Activated gamma-delta T cell treated with Interleukin-2 at 50 U/mL for 16 hours (primary cell): ENCODE measurements around the gene GCN1.

Experiments used
- DNase-seq: peaks from one replicate; pipeline ENCODE4 v3.0.0-alpha.2; 2020

GCN1 gene

DNA sequence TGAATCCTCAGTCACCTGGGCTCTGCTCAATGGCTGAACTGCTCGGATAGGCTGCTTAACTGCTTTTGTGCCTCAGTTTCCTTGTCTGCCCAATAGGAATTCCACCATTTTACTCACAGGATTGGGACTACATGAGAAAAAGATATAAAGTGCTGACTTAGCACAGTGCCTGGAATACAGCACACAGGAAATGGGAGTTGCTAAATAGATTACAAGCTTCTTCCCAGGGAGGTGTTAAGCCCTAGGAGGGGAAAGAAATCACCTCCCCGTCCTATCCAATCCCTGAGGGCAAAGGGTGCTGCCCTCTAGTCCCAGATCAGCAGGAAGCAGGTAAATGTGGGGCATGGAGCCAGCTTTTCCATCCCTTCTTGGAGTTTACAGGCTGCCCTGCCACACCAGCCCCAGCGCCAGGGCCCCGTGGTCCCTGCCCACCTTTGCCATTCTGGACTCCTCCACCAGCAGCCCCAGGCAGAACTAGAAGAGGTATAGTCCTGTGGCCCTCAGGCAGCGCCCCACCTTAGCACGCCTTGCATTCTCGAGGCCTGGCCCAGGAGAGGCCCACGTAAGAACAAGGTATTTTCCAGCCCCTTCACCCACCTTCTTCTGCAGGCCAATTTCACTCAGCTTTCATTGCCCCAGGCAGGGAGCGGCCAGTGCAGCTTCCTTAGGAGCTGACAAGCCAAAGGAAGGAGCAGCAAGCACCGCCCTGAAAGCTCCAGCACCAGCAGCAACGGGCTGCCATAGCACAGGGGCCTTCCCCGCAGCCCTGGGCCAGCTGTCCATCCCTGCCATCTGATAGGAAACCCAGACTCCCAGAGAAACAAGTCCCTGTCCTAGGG lies 35.2 kb upstream of the GCN1 start:
- DNase-seq, result no peak

DNA sequence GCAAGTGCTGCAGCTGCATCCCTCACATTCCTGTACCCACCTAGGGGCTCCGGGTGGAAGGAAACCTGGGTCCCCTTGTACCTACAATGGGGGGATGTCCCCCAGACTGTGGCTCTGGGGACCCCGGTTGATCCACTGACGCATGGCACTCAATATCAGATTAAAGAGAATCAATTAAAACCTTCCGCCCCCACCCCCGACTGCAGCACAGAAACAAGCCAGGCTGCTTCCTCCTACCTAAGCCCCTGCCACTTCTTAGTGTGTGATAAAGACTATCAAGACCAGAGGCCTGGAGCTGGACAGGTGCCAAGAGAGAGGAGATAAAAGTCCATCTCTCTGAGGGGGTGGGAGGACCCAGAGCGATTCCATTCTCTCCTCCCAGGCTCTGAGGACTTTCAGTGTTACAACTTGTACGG lies 34.6 kb upstream of the GCN1 start:
- DNase-seq, result no peak

DNA sequence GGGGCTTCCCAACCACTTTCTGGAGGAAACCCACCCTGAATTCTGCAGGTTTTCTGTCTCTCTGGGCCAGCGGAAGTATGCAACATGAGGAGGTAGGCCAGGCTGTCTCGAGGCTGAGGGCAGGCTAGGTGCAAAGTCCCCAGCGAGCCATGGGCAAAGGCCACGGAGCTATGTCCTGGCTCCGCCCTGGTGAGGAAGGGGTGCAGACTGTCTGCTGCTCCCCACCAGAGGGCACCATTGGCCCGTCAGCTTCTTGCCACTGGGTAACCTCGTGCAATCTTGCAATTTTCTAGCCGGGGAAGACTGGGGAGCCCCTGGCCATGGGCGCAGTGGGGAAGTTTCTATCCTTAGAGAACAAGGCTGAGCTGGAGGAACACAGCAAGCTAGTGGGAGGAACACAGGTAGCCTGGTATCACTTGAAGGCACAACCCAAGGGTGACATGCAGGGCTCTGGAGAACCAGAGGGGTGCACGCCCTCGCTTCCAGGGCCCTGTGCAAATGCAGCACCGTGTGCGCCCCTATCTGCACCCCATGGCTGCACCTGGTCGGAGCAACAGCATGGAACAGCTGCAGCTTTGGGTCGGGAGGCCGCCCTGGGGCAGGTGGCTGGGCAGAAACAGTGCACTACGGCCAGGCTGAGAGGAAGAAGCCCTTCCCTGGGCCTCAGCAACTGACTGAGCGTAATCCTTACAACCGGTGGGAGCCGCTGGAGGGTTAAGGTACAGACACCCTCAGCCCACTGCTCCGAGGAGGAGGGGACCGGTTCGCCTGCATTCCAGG lies 34.0 kb upstream of the GCN1 start:
- DNase-seq, result peak; percentile 89

DNA sequence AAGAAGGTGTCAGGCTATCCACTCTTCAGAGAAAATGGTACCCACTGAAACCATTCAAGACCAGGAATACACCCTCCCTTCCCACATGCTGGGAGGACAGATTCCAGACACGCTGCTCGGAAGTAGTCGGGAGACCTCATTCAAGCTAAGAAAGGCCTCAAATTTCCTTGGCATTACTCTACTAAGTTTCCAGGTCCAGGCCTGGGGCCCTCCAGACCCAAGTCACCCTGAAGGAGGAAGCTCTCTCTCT lies 33.5 kb upstream of the GCN1 start:
- no peak for DNase-seq

DNA sequence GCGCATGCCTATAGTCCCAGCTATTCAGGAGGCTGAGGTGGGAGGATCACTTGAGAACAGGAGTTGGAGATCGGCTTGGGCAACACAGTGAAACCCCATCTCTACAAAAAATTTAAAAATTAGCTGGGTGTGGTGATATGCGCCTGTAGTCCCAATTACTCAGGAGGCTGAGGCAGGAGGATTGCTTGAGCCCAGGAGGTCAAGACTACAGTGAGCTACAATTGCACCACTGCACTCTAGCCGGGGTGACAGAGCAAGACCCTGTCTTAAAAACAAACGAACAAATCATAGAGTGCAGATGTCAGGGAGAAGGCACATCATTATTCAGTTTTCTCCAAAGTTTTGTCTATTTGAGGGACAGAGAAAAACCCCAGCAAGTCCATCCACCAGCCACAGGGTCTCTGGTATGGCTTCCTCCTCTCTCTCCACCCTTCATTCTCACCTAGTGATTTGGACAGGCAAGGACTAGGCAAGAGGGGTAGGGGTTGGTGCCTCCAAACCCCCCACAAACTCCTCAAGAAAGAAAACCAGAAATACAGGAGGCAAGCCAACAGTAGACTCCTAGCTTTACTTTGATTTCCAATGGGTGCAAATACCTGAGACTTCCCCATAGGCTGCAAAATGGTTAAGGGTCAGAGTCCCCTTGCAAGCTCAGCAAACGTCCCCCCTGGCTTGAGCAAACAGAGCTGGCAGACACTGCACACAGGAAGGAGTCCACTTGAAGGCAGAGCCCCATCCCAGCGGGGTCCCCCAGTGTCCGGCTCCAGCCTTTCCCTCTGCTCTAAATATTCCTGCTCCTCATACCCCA lies 32.9 kb upstream of the GCN1 start:
- no peak for DNase-seq

DNA sequence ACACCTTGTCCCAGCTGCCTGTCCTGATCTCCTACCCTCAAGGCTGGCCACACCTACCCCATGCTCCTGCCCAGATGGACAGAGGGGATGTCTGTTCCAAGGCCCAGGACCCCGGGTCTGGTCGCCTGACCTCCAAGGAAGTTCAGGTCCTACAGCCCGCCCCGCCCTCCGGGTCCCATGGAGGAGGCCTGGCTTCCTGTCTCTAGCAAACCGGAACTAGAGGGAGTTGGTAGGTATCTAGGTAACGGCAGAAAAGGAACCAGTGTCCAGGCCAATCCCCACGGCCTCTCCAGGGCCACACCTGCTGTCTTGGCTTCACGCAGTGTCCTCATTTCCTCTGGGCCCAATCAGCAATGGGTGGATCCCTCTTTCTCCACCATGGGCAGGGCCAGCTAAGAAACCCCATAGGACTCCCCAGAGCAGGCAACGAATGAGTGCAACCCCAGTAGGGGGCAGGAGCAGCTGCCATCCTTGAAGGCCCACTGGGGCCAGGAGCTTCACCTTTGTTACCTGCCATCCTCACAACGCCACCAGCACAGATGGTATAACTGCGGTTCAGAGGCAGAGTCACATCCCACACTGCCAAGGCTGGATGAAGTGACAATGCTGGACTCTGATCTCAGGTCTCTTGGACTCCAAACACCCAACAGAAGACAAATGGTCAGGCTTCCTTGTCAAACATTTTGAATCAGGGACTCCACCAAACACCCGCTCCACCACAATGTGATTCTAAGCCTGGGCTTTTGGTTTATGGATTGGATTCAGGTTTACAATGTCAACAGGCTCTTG lies 31.5 kb upstream of the GCN1 start:
- DNase-seq, result no peak

DNA sequence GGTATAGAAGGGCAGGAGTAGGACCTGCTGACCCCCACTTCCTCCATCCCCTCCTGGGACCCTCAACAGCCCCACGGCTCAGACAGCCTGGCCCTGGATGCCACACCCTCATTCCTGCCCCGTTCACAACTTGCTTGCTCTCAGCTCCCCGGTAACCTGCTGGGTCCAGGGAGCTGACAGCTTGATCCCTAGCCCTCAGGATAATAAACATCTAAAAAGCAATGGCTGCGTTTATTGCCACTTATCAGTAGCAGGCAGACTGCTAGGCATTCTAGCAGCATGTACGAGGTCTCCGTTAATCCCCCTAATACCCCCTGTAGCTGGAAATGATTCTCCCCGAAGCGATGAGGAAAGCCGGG lies 30.7 kb upstream of the GCN1 start:
- no peak for DNase-seq

DNA sequence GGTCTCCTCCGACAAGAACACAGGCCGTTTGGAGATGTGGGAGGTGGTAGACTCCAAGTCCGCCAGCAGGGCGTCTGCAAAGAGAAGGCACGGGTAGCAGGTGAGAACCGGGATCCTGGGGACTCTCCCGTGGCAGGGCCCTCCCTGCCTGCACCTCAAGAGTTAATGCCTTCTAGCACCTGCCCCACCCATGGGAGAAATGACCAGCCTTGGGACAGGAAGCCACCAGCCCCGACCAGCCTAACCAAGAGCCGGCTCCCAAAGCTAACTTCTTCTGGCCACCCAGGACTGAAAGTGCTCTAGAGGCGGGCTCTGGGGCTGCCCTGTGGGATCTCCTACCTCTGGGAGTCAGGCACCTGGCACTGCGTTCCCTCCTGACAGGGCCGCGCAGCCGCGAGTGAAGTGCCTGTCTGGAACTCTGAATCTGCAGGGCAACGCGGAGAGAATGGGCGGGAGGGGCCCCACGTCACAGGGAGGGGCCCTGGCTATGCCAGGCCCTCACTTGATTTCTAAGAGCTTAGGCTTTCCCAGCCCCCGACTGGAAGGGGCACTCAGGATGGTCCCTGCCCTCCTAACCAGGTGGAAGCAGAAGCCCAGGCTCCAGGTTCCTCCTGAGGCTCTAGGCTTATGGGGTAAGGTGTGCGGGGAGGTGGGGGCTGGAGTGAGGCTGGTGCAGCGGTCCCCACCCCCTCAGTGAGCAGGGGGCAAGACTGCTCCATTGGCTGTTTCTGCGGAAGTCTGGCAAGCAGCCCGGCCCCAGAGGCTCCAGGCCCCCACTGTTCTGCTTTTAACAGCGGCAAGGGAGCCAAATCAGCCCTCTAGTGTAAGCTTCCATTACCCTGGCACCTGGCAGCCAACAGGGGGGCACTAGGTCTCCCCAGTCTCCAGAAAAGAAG lies 30.0 kb upstream of the GCN1 start:
- DNase-seq, result no peak

DNA sequence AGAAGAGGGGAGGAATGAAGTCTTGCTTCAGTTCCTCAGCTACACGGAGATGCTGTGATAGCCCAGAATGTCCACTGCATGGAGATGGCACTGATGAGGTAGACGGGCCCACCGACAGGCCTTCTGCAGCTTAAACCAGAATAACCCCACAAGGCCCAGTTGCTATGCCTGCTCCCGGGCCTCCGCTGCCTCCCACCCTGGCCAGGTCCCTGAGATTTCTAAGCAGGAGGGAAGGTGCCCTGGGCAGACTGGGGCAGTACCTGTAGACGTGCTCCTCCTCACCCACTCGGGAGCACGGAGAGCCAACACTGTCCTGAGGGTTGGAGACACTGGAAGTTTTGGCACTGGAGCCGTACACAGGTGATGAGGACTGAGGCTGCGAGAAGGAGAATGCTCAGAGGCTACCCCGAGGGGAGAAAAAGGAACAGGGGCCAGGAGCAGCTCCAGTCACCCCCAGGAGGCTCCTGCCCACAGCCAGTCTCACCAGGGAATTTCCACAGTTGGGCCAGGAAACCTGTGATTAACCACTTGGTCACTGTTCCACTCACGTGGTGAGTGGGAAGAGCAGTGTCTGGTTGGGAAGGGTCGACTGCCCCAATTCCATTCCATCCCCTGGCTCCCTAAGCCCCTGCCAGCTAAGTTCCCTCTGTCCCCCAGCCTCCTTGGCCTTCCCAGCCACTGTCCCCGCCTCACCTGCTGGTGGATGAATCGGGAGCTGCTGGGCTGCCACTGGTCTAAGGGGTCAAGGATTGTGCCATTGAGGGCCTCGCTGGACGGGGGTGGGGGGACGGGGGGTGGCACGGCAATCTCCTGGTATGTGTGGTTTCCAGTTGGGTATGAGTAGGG lies 29.2 kb upstream of the GCN1 start:
- DNase-seq, result no peak

DNA sequence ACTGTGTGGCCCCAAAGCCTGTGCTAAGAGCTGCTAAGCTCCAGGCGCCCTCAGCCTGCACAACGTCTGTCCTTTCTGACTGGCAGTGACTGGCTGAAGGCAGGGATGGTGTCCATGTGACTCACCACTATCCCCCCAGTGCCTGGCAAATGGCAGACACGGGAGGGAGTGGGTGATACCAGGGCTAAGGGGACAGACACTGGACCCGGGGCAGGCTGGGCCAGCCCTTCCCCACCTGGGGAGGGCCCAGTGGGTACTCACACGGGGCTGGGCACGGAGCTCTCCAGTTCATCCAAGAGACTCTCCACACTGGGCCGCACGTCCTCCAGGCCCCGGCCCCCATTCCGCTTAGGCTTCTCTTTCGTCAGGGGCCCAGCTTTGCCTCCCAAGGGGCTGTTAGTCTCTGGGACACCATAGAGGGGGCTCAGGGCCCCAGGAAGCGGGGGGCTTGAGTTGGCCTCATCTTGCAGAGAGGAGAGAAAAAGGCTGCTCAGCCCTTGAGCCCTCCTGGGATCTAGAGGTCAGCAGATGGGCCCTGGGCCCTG lies 27.8 kb upstream of the GCN1 start:
- no peak for DNase-seq

DNA sequence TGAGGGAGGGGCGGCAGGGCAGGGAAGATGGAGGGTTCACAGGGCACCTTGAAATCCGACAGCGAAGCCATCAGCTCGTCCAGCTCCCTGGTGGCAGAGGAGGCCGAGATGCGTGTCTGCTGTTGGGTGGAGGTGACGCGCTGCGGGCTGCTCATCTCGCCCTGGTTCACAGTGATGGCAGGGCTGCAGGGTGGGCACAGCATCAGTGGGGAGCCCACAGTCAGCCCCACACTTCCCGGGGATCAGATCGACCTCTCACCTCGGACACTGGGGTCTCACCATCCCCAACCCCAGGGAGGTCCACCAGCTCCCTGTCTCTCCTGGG lies 27.0 kb upstream of the GCN1 start:
- DNase-seq, result no peak

DNA sequence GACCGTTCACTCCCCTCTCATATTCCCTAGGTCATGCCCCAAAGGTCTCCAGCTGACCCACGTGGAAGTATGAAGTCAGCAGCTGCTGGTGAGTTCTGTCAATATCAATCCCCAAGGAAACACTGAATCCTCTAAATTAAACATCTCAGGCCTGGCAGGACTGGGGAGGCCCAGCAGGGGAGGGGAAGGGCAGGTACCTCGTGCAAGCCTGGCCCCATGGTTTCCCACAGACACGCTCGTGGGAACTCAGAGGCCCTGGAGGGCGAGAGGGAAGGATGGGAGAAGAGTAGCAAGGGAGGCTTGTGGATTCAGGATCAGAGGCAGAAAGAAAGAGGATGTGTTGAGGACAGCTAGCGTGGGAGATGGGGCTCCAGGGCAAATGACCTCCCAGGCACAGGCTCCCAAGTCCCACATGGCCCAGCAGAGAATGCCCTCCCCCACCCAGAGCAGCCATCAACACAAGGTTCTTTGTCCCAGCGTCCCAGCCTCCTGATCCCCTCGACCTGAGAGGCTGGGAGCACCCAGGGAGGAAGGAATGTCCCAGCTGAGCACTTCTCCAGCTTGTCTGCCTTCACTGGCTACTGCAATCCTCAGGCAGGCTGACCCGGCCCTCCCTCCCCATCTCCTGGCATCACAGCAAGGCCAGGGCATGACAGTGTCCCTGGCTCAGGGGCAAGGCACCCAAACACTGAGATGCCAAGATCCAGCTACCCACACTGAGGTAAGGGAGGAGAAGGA lies 26.5 kb upstream of the GCN1 start:
- no peak for DNase-seq

DNA sequence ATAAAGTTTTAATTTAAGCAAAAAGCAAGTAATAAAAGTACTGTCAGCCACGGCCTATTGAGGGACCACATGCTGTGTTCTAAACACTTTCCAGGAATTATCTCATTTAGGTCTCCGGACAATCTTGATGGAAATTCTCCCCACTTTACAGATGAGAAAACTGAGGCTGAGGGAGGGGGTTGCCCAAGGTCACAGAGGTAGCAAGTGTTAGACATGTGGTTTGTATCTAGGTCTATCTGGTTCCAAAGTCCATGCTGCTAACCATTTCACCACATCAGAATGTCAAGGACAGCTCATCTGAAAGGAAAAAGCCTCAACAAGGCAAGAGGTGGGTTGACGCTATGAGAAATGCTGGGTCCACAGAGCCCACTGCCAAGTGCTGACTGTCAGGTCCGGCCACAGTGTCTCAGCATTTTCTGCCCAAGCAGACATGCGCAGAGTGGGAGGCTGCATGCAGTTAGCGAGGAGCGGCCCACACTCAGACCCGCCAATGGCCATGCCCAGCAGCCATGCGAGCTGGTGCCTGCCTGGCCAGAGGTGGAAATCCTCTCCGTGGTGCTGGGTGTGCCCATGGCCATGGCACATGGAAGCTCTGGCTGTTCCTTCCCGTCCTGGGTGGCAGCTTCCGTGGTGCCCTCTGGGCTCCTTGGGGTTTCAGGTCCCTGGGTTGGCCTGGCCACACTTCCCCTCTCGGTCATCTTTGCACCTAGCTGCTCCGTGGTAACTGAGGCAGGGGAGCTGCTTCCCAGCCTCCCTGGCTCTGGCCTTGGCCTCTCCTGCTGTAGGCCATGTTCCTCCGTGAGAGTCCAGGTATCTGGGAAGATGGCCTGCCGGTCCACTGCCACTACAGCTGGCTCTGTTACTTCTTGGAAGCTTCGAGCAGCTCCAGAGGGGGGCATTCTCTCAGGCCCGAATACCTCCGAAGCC lies 24.4 kb upstream of the GCN1 start:
- no peak for DNase-seq

DNA sequence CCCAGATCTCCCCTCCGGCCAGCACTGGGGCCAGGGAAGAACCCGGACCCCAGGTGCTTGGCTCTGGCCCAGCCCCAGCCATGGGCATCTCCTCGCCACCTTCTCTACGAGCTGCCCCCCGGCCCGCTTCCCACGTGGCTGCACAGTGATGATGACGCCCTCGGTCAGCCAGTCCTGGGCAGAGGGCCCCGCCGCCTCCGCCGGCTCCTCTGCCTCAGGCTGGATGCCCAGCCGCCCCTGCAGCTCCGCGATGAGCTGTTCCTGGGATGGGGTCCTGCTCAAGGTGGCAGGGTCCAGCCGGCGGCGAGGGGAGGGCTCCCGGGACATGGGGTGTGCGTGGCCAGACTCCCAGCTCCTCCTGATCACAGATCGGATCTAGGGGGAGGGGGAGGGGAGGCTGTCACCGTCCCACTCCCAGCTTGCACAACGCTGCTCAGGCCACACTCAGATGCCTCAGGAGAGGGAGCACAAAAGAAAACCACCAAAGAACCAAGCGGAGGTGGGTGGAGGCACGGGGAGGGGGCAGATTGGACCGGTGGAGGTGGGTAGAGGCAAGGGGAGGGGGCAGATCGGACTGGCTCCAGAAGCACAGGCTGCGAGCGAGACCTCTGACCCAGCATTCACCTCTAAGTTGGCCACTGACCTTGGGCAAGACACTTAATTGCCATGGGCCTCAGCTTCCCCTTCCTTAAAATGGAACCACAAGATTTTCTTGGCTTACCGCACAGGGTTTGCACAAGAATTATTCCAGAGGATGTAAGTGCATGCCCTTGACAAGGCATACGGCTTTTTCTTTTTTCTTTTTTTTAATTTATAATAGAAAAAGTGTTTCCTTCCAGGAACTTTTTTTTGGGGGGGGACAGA lies 22.5 kb upstream of the GCN1 start:
- no peak for DNase-seq

DNA sequence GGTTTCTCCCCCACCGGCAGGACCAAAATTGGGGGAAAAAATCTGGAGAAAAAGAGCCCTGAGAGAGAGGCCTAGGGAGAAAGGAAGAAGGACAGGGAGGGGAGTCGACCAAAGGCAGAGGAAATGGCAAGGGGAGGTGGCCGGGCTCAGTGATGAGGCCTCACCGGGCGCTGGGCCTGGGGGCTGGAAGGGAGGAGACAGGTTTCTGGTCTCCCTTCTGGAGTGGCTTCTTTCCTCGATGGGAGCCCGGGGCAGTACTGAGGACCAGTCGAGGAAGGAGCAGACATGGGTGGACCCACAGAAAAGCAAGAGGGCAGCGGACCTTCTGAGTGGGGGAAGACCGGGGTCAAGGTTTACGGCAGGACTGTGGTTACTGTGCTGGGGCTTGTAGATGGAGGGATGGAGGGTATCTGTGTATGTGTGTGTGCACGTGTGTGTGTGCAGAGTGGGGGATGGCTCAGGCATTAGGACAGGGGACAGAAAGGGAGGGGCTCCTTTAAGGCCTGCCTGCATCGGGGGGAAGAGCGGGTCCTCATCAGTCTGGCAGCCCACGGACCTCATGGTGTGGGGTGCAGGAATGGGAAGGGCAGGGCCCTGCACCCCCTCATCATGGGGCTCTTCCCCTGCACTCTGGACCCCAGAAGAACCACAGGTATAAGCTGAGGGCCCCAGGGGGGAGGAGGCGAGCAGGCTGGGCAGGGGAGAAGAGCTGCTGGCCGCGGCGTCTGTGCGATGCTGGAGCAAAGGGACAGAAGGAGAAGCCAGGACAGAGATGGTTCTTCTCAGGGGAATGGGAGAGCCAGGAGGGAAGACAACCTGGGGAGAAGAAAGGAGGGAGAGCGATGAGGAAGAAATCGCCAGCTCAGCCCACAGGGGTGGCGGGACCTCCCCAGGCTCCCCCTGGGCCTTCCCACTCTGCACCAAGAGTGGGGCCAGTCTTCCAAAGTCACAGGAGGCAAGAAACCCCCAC lies 21.5 kb upstream of the GCN1 start:
- DNase-seq, result no peak

DNA sequence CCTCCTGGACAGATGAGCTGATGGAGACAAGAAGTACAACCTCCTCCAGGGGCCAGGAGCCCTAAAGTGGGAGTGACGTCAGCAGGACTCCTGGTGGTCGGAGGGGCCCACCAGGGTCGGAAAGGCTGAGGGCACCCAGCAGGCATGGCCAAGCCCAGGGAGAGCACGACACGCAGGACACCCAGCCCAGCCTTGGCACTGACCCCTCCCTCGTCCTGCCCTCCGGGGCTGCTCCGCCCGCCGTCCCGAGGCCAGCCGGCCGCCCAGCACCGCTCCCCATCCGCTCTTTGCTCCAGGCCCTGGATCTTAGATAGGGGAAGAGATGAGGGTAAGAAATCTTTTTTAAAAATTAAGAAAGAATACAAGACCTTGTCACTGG lies 20.8 kb upstream of the GCN1 start:
- no peak for DNase-seq
